ENCODE results near the gene RPRM.
"Not testable (repeated sequence)": the region's sequence is repeated elsewhere in the genome, so short reads cannot be mapped to it uniquely, and the experiment has no call there.

Gene RPRM

GRCh38 chr2:153461453-153461852 is 17.1 kb downstream of the RPRM start:
- TF ChIP-seq CTCF (IDR thresholded peaks at IDR 0.05) (no peak), ZFX (IDR thresholded peaks at IDR 0.05; ENCODE audit: borderline replicate concordance) (no peak)
- H3K27ac ChIP-seq, result no peak overlapping the region

- no peak overlapping the region for H3K27ac ChIP-seq
- TF ChIP-seq CTCF (IDR thresholded peaks at IDR 0.05) (no peak), ZFX (IDR thresholded peaks at IDR 0.05; ENCODE audit: borderline replicate concordance) (no peak)
Measured at GRCh38 chr2:153455861-153456260, 22.7 kb downstream of the RPRM start.

DNA sequence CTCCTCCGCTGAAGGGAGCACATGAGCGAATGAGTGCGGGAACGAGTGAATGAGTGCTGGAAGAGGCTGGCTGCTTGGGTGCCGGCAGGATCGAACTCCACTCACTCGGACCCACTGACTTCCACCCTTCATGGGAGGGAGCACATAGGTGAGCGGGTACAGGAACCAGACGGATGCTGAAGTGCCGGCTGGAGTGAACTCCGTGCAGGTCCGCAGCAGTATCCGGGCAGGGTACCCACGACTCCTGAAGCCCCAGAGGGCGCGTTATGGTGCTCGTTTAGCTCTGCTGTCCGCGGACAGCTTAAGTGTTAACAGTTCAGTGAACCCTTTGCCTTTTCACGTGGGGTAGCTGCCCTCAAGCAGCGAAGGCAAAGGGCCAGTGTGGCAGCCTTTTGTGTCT is 23.2 kb downstream of the RPRM start:
- TF ChIP-seq ZFX (IDR thresholded peaks at IDR 0.05; ENCODE audit: borderline replicate concordance) (no peak), CTCF (IDR thresholded peaks at IDR 0.05) (no peak)
- no peak overlapping the region for H3K27ac ChIP-seq

DNA sequence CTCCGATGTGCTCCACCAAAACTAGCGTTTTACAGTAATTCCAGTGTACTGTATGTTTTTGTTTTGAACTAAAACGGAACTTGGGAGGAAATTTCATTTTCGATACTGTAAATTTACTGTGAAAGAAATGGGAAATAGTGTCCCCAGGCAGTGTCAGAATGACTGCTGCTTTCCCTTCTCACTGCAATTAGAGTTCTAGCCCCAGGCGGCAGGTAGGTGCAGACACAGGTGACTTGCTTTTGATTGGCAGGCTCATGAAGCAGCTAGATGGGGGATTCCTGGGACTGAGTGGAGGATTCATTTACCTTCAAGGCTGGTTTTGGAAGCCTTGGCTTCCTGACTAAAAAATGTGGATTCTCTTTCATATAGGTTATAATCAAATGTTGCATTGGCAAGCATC is 27.0 kb downstream of the RPRM start:
- no peak for TF ChIP-seq CTCF (IDR thresholded peaks at IDR 0.05)
- TF ChIP-seq ZFX (IDR thresholded peaks at IDR 0.05; ENCODE audit: borderline replicate concordance), result no peak
- no peak overlapping the region for H3K27ac ChIP-seq

GRCh38 chr2:153443106-153443505 is 35.5 kb downstream of the RPRM start:
- no peak for TF ChIP-seq ZFX (IDR thresholded peaks at IDR 0.05; ENCODE audit: borderline replicate concordance)
- H3K27ac ChIP-seq, result no peak overlapping the region

GRCh38 chr2:153442616-153443015 is 35.9 kb downstream of the RPRM start:
- H3K27ac ChIP-seq, result not testable (repeated sequence)

GRCh38 chr2:153440090-153440489 is 38.5 kb downstream of the RPRM start:
- H3K27ac ChIP-seq, result not testable (repeated sequence)

DNA sequence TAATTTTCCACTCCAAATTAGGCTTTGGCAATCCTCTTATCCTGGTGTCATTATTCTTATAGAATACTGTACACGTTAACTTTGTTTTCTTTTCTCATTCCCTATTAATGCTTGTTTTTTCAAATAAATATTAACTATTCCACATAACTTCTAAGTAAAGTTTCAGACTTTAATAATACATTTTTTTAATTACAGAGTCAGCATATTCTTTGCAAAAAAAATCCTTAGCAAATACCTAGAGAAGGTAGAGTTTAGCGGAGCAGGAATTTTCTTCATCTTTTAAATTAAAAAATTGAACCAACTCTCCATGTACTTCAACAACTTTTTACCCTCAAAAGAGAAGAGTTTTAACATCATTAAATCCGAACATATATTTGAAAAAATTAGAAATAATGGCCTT is 45.2 kb downstream of the RPRM start:
- TF ChIP-seq CTCF (IDR thresholded peaks at IDR 0.05) (no peak), ZFX (IDR thresholded peaks at IDR 0.05; ENCODE audit: borderline replicate concordance) (no peak)
- no peak overlapping the region for H3K27ac ChIP-seq

GRCh38 chr2:153432381-153432780 is 46.2 kb downstream of the RPRM start:
- TF ChIP-seq CTCF (IDR thresholded peaks at IDR 0.05) (no peak), ZFX (IDR thresholded peaks at IDR 0.05; ENCODE audit: borderline replicate concordance) (no peak)

More at GRCh38 chr2:153432381-153432780, 46.2 kb downstream of the RPRM start:
- H3K27ac ChIP-seq, result no peak overlapping the region

Measured in 22Rv1 (cell line).